H1 (cell line): ENCODE measurements around the gene OTUD4. TPM values are rescaled to one million over a fixed set of nuclear protein-coding genes. Genes with fewer than 3 reads are reported as not detected.

ENCODE experiments used
- SIRT6 ChIP-seq: IDR thresholded peaks from one replicate; pipeline ENCODE4 v1.7.1; 2012; ENCODE audit warnings: low read length, inconsistent platforms
- polyA plus RNA-seq, 7 experiments: library from polyadenylated mRNA; depleted of rRNA in 3 of 7; stranded (reverse) in 5 of 7; unstranded in 2 of 7; fragments of >200 nt in 5 of 7; fragments of 200-250 nt in 2 of 7; gene quantifications; 1 replicate in 5 of 7; 2 replicates in 1 of 7; 4 replicates in 1 of 7; pipeline versions ENCODE4 v1.2.1 to v1.2.3, GENCODE V29; 2011 to 2013; ENCODE audit warnings: missing spikeins in 2 of 7, mixed read lengths in 2 of 7
- total RNA-seq: library from RNA; stranded (reverse); fragmentation: NEBNext Ultra II Directional; extraction: Animal tissue kit (Norgen Biotek cat#: 25700); gene quantifications from 2 replicates; pipeline ENCODE4 v1.2.1, GENCODE V29; 2021

Gene OTUD4
- total and polyA plus RNA-seq, 2 of the 8 experiments (the other 6 are each of a cell fraction or from before 2014, with no cell fraction given), result 17.4 to 57.0 TPM

GRCh38 chr4:145103496-145103895 is 76.9 kb downstream of the OTUD4 start (continued):
- TF ChIP-seq SIRT6, result no peak
